Neutrophil (primary cell): ENCODE measurements around the gene NKAPD1.
"Not testable (repeated sequence)": the region's sequence is repeated elsewhere in the genome, so short reads cannot be mapped to it uniquely, and the experiment has no call there.

Source experiments
- H3K27ac ChIP-seq: fragments of 200-600 bp; sonication (generic); 2 replicates; pipeline ENCODE4 v1.5.1; 2016; ENCODE audit warnings: mild to moderate bottlenecking, moderate library complexity
- H3K27me3 ChIP-seq: fragments of 200-600 bp; sonication (generic); 2 replicates; pipeline ENCODE4 v1.6.0; 2016; ENCODE audit warnings: mild to moderate bottlenecking
- H3K36me3 ChIP-seq: fragments of 200-600 bp; sonication (generic); 2 replicates; pipeline ENCODE4 v1.5.1; 2017
- H3K4me1 ChIP-seq, 2 experiments: fragments of 200-600 bp in 1 of 2; sonication (generic) in 1 of 2; 1 replicate in 1 of 2; 2 replicates in 1 of 2; pipeline versions ENCODE4 v1.5.1 to v1.6.1; 2013 to 2016; ENCODE audit warnings: low read depth in 1 of 2, low read length in 1 of 2, mild to moderate bottlenecking in 1 of 2, moderate library complexity in 1 of 2; ENCODE audit not compliant: control insufficient read depth in 1 of 2, insufficient read depth in 1 of 2
- H3K4me3 ChIP-seq, 2 experiments: fragments of 200-600 bp in 1 of 2; sonication (generic) in 1 of 2; 1 replicate in 1 of 2; 2 replicates in 1 of 2; pipeline ENCODE4 v1.5.1; 2013 to 2016; ENCODE audit warnings: low read depth in 1 of 2, low read length in 1 of 2, mild to moderate bottlenecking in 1 of 2, moderate library complexity in 1 of 2
- H3K9me3 ChIP-seq: fragments of 200-600 bp; sonication (generic); 2 replicates; pipeline ENCODE4 v1.5.1; 2016
- TF ChIP-seq, protein P1 (sequence below): fragments of 200-600 bp; sonication (generic); IDR thresholded peaks from 2 replicates; pipeline ENCODE4 v1.5.1; 2016; ENCODE audit warnings: antibody characterized with exemption

NKAPD1 gene

DNA sequence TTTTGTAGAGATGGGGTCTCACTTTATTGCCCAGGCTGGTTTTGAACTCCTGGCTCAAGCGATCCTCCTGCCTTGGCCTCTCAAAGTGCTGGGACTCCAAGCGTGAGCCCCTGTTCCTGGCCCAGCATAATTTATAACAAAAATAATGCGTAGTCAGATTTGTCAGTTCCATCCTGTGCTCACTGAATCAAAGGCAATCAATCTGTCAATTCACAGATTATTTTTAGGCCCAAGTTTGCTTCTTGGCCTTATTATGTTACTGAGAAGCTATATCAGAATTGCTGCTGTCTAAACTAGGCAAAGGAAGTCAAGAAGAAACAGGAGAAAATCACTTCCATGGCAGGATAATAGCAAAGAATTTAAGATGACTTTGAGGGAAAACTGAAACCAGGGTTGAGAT is 40.2 kb upstream of the NKAPD1 start:
- H3K36me3 ChIP-seq, result peaks cover 30% of the 10 kb centered on the region
- TF ChIP-seq, protein P1, sequence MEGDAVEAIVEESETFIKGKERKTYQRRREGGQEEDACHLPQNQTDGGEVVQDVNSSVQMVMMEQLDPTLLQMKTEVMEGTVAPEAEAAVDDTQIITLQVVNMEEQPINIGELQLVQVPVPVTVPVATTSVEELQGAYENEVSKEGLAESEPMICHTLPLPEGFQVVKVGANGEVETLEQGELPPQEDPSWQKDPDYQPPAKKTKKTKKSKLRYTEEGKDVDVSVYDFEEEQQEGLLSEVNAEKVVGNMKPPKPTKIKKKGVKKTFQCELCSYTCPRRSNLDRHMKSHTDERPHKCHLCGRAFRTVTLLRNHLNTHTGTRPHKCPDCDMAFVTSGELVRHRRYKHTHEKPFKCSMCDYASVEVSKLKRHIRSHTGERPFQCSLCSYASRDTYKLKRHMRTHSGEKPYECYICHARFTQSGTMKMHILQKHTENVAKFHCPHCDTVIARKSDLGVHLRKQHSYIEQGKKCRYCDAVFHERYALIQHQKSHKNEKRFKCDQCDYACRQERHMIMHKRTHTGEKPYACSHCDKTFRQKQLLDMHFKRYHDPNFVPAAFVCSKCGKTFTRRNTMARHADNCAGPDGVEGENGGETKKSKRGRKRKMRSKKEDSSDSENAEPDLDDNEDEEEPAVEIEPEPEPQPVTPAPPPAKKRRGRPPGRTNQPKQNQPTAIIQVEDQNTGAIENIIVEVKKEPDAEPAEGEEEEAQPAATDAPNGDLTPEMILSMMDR, result no peak
- H3K27ac ChIP-seq, result no peak overlapping the region
- H3K4me1 ChIP-seq, result no peaks in the 10 kb centered on the region
- no peaks in the 10 kb centered on the region for H3K9me3 ChIP-seq
- H3K4me3 ChIP-seq, result no peak overlapping the region
- no peaks in the 10 kb centered on the region for H3K27me3 ChIP-seq

- no peaks in the 10 kb centered on the region for H3K4me1 ChIP-seq
- peaks cover 28% of the 10 kb centered on the region for H3K36me3 ChIP-seq
- TF ChIP-seq, protein P1, result no peak
- H3K27me3 ChIP-seq, result no peaks in the 10 kb centered on the region
- no peak overlapping the region for H3K4me3 ChIP-seq
- H3K27ac ChIP-seq, result no peak overlapping the region
- H3K9me3 ChIP-seq, result no peaks in the 10 kb centered on the region
Measured at GRCh38 chr11:112037527-112037926, 36.6 kb upstream of the NKAPD1 start.

DNA sequence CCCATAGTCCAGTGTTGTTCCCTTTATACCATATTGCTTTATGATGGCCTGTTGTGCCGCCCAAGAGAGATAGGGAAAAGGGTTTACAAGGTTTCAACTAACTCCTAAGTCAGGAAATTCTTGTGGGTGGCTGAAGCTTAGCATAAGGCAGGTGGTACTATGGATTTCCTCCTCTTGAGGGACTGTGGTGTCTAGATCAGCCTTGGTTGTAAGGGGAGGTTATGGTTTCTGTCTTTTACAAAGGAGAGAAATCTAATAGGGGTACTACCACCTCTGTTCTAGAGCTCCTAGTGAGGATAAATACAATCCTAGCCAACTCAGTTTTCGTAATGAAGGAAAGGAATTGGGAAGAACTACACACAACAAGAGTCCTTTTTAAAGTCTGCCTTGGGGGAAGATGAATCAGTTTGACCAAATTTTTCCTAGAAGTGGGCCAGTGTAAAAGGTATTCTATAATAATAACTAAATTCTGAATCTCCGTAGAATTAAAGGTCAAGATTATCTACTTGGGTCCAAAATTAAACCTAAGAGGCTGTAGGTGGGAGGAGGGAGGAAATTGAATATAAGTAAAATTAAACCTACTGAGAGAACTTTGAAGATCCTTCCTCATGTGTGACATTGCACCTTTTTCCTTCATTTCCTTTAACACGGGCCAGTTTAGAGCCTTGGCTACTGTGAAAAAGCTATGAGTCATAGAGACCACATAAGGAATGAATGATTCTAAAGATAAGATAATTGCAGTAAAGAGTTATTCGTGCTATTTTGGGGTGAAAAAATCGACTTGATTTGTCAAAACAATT is 31.7 kb upstream of the NKAPD1 start:
- TF ChIP-seq, protein P1, result no peak
- Histone ChIP-seq H3K27me3 (no peaks in the 10 kb centered on the region), H3K9me3 (no peaks in the 10 kb centered on the region), H3K4me1 (no peaks in the 10 kb centered on the region), H3K36me3 (peaks cover 36% of the 10 kb centered on the region), H3K27ac (no peak overlapping the region), H3K4me3 (no peak overlapping the region)

GRCh38 chr11:112042961-112043304 is 31.2 kb upstream of the NKAPD1 start:
- Histone ChIP-seq H3K4me3 (no peak overlapping the region), H3K36me3 (peaks cover 33% of the 10 kb centered on the region), H3K27me3 (no peaks in the 10 kb centered on the region), H3K27ac (no peak overlapping the region), H3K4me1 (no peaks in the 10 kb centered on the region), H3K9me3 (no peaks in the 10 kb centered on the region)
- TF ChIP-seq, protein P1, result no peak

- Histone ChIP-seq H3K27ac (no peak overlapping the region), H3K4me3 (no peak overlapping the region), H3K4me1 (no peaks in the 10 kb centered on the region), H3K9me3 (no peaks in the 10 kb centered on the region), H3K36me3 (peaks cover 16% of the 10 kb centered on the region), H3K27me3 (no peaks in the 10 kb centered on the region)
- TF ChIP-seq, protein P1, result no peak
Measured at GRCh38 chr11:112044961-112045360, 29.1 kb upstream of the NKAPD1 start.

DNA sequence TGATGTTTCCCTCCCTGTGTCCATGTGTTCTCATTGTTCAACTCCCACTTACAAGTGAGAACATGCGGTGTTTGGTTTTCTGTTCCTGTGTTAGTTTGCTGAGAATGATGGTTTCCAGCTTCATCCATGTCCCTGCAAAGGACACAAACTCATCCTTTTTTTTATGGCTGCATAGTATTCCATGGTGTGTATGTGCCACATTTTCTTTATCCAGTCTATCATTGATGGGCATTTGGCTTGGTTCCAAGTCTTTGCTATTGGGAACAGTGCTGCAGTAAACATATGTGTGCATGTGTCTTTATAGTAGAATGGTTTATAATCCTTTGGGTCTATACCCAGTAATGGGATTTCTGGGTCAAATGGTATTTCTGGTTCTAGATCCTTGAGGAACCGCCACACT is 27.5 kb upstream of the NKAPD1 start:
- not testable (repeated sequence) for H3K27ac ChIP-seq, H3K27me3 ChIP-seq, H3K4me1 ChIP-seq, H3K4me3 ChIP-seq, H3K9me3 ChIP-seq
- H3K36me3 ChIP-seq, result peaks cover 21% of the 10 kb centered on the region

DNA sequence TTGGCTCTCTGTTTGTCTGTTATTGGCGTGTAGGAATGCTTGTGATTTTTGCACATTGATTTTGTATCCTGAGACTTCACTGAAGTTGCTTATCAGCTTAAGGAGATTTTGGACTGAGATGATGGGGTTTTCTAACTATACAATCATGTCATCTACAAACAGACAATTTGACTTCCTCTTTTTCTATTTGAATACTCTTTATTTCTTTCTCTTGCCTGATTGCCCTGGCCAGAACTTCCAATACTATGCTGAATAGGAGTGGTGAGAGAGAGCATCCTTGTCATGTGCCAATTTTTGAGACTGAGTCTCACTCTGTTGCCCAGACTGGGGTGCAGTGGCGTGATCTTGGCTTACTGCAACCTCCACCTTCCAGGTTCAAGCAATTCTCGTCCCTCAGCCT is 25.8 kb upstream of the NKAPD1 start:
- H3K4me1 ChIP-seq, H3K27ac ChIP-seq, H3K9me3 ChIP-seq, H3K4me3 ChIP-seq, H3K27me3 ChIP-seq: not testable (repeated sequence)
- peaks cover 37% of the 10 kb centered on the region for H3K36me3 ChIP-seq
